OCI-LY7 (cell line): ENCODE results near the gene FERMT3. TPM values are rescaled to one million over a fixed set of nuclear protein-coding genes. Genes with fewer than 3 reads are reported as not detected.

ENCODE experiments used
- BruUV-seq: library from RNA; stranded (reverse); fragments of 400-500 nt; replicated peaks from 2 replicates; lab custom pipeline; 2021; lab: Mats Ljungman, UMichigan
- CTCF ChIA-PET: fragments of 300-600 bp; sonication (Branson Sonifier 250); formaldehyde crosslinking; loops from one replicate; lab custom pipeline; 2022; ENCODE audit warnings: antibody characterized with exemption; ENCODE audit not compliant: unreplicated experiment; lab: Charles Lee
- POLR2A ChIA-PET: fragments of 300-600 bp; sonication (Branson Sonifier 250); formaldehyde crosslinking; loops from one replicate; lab custom pipeline; 2022; ENCODE audit warnings: antibody characterized with exemption; lab: Charles Lee
- DNase-seq: peaks from one replicate; pipeline ENCODE4 v3.0.0-alpha.2; 2015; ENCODE audit warnings: low spot score
- H2AFZ ChIP-seq: fragments of 200-600 bp; sonication (generic), shearing (Covaris generic); 2 replicates; pipeline ENCODE4 v1.6.1; 2014; ENCODE audit warnings: mild to moderate bottlenecking, antibody characterized with exemption, low read length, moderate library complexity
- H3K27ac ChIP-seq: fragments of 200-600 bp; sonication (generic); 2 replicates; pipeline ENCODE4 v1.5.1; 2014; ENCODE audit warnings: mixed run types, low read depth, mild to moderate bottlenecking, moderate library complexity, low read length, inconsistent platforms; ENCODE audit not compliant: poor library complexity, severe bottlenecking
- H3K36me3 ChIP-seq: fragments of 200-600 bp; sonication (generic); 2 replicates; pipeline ENCODE4 v1.6.1; 2014; ENCODE audit warnings: mild to moderate bottlenecking, antibody characterized with exemption, low read length, moderate library complexity, mixed read lengths; ENCODE audit not compliant: insufficient read depth
- H3K4me1 ChIP-seq: fragments of 200-600 bp; sonication (generic); 2 replicates; pipeline ENCODE4 v1.5.1; 2014; ENCODE audit warnings: mild to moderate bottlenecking, low read length; ENCODE audit not compliant: insufficient read depth, poor library complexity, severe bottlenecking
- H3K4me2 ChIP-seq: fragments of 200-600 bp; sonication (generic); 2 replicates; pipeline ENCODE4 v1.6.1; 2014; ENCODE audit warnings: mild to moderate bottlenecking, low read length
- H3K4me3 ChIP-seq: fragments of 200-600 bp; sonication (generic); 2 replicates; pipeline ENCODE4 v1.5.1; 2014; ENCODE audit warnings: mild to moderate bottlenecking, low read depth, low read length; ENCODE audit not compliant: poor library complexity, severe bottlenecking
- H3K79me2 ChIP-seq: fragments of 200-600 bp; sonication (generic); 2 replicates; pipeline ENCODE4 v1.6.1; 2016; ENCODE audit warnings: low read depth, mild to moderate bottlenecking, low read length, moderate library complexity, mixed read lengths; ENCODE audit not compliant: insufficient read depth
- H3K9me2 ChIP-seq: fragments of 200-600 bp; sonication (generic); 2 replicates; pipeline ENCODE4 v1.6.1; 2016; ENCODE audit warnings: mild to moderate bottlenecking, low read length, mixed read lengths; ENCODE audit not compliant: insufficient read depth
- H3K9me3 ChIP-seq: fragments of 200-600 bp; sonication (generic); 2 replicates; pipeline ENCODE4 v1.6.1; 2014; ENCODE audit warnings: mild to moderate bottlenecking, mixed run types, low read length, mixed read lengths
- H4K20me1 ChIP-seq: fragments of 200-600 bp; sonication (generic); 2 replicates; pipeline ENCODE4 v1.6.1; 2014; ENCODE audit warnings: mild to moderate bottlenecking, antibody characterized with exemption, low read length, moderate library complexity, mixed read lengths; ENCODE audit not compliant: insufficient read depth
- EZH2phosphoT487 ChIP-seq: fragments of 200-600 bp; sonication (generic); IDR thresholded peaks from 2 replicates; pipeline ENCODE4 v1.6.1; 2018; ENCODE audit warnings: low read depth, borderline replicate concordance, mild to moderate bottlenecking, mixed run types, antibody characterized with exemption, low read length, moderate library complexity, mixed read lengths
- intact Hi-C: fragments of 100-400 bp; cut with micrococcal nuclease; formaldehyde crosslinking; loops from one replicate; pipeline ENCODE4 v1.10.0; 2022; ENCODE audit not compliant: unreplicated experiment
- total RNA-seq, 2 experiments: library from RNA; depleted of rRNA in 1 of 2; stranded (reverse); fragments of >200 nt in 1 of 2; shearing (Covaris generic) in 1 of 2; gene quantifications; 2 replicates each; pipeline ENCODE4 v1.2.3, GENCODE V29; 2014 to 2022
- TF ChIP-seq, protein P1 (sequence below): fragments of 200-600 bp; sonication (generic); conservative IDR thresholded peaks from 2 replicates; pipeline ENCODE4 v1.5.1; 2014; ENCODE audit warnings: mild to moderate bottlenecking, antibody characterized with exemption, low read length, moderate library complexity, mixed read lengths

FERMT3 gene
- total RNA-seq, 2 experiments from 2014 or later = 120 to 201 TPM

- H3K27ac ChIP-seq = peak overlapping the region; percentile 36
- peaks cover 22% of the 10 kb centered on the region for H3K79me2 ChIP-seq
- TF ChIP-seq, protein P1, sequence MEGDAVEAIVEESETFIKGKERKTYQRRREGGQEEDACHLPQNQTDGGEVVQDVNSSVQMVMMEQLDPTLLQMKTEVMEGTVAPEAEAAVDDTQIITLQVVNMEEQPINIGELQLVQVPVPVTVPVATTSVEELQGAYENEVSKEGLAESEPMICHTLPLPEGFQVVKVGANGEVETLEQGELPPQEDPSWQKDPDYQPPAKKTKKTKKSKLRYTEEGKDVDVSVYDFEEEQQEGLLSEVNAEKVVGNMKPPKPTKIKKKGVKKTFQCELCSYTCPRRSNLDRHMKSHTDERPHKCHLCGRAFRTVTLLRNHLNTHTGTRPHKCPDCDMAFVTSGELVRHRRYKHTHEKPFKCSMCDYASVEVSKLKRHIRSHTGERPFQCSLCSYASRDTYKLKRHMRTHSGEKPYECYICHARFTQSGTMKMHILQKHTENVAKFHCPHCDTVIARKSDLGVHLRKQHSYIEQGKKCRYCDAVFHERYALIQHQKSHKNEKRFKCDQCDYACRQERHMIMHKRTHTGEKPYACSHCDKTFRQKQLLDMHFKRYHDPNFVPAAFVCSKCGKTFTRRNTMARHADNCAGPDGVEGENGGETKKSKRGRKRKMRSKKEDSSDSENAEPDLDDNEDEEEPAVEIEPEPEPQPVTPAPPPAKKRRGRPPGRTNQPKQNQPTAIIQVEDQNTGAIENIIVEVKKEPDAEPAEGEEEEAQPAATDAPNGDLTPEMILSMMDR = no peak
- TF ChIP-seq EZH2phosphoT487 = no peak
- H3K4me1 ChIP-seq = peaks cover 46% of the 10 kb centered on the region
- H3K4me2 ChIP-seq = peak overlapping the region; percentile 75
- DNase-seq = peak; percentile 78
- no TSS peak for BruUV-seq
- intact Hi-C loops = no loop called here
- POLR2A ChIA-PET = interaction anchor here (0.7 to 2.0 kb wide), 4 partner anchors 23 to 1407 kb away, joined by 3 to 6 read pairs (median 6); partner anchors contain the start of genes FERMT3, PRDX5 and TRMT112
- 0 out of 2 replicates have a peak, but pooled peaks cover 6% of the 10 kb centered on the region for H3K36me3 ChIP-seq
- peak overlapping the region; percentile 60 for H2AFZ ChIP-seq
- no peaks in the 10 kb centered on the region for H3K9me2 ChIP-seq
- H3K9me3 ChIP-seq = no peaks in the 10 kb centered on the region
- CTCF ChIA-PET = no interaction called here
- no peaks in the 10 kb centered on the region for H4K20me1 ChIP-seq
- peak overlapping the region; percentile 54 for H3K4me3 ChIP-seq
These were observed 24.8 kb upstream of the FERMT3 start for GRCh38 chr11:64181506-64182411.

- peaks cover 34% of the 10 kb centered on the region for H3K4me1 ChIP-seq
- H2AFZ ChIP-seq = no peak overlapping the region
- TF ChIP-seq, protein P1 = no peak
- no peak for TF ChIP-seq EZH2phosphoT487
- H3K4me3 ChIP-seq = peak overlapping the region; percentile 75
- intact Hi-C loops = loop anchor here (2.0 kb wide), 1 partner anchor 23 kb away; the partner anchor contains the start of gene FERMT3
- H3K36me3 ChIP-seq = peaks cover 6% of the 10 kb centered on the region
- H3K4me2 ChIP-seq = peak overlapping the region; percentile 85
- peaks cover 8% of the 10 kb centered on the region; the same call in 1 of the 2 replicates for H4K20me1 ChIP-seq
- no peaks in the 10 kb centered on the region for H3K9me3 ChIP-seq
- no peak overlapping the region for H3K27ac ChIP-seq
- no peaks in the 10 kb centered on the region for H3K9me2 ChIP-seq
- ChIA-PET CTCF (no interaction called here), POLR2A (interaction anchor here (0.6 to 3.6 kb wide), 3 partner anchors 9 to 206 kb away, joined by 3 to 28 read pairs (median 3); partner anchors contain the start of gene FERMT3)
- BruUV-seq = no TSS peak
- peaks cover 22% of the 10 kb centered on the region for H3K79me2 ChIP-seq
- no peak for DNase-seq
These were observed 22.6 kb upstream of the FERMT3 start for GRCh38 chr11:64183890-64184289.
